HG02759 (cell line): ENCODE data around the gene SMIM30.
"Not testable (repeated sequence)": the region's sequence is repeated elsewhere in the genome, so short reads cannot be mapped to it uniquely, and the experiment has no call there.

Source experiments
- ATAC-seq: cut with Tn5 transposase; IDR thresholded peaks from one replicate; pipeline ENCODE4 v1.9.1; 2021; ENCODE audit warnings: mild to moderate bottlenecking, moderate library complexity; ENCODE audit not compliant: unreplicated experiment

Gene SMIM30

GRCh38 chr7:113118074-113118959 is at the start of gene SMIM30:
Gene SMIM30, minus strand, starts transcription at chr7:113118554. Its CDS starts 976 bp downstream, at chr7:113117578.
- ATAC-seq = peak; percentile 99

- ATAC-seq = not testable (repeated sequence)
Observed at GRCh38 chr7:113166176-113166575, 47.8 kb upstream of the SMIM30 start.

GRCh38 chr7:113161050-113161449 is 42.7 kb upstream of the SMIM30 start:
- no peak for ATAC-seq

- peak; percentile 79 for ATAC-seq
Observed at GRCh38 chr7:113159746-113160339, 41.5 kb upstream of the SMIM30 start.

GRCh38 chr7:113158756-113159155 is 40.4 kb upstream of the SMIM30 start:
- ATAC-seq = no peak

- no peak for ATAC-seq
Observed at GRCh38 chr7:113154117-113154516, 35.8 kb upstream of the SMIM30 start.

GRCh38 chr7:113144817-113145216 is 26.5 kb upstream of the SMIM30 start:
- no peak for ATAC-seq

GRCh38 chr7:113143486-113144257 is 25.3 kb upstream of the SMIM30 start:
- ATAC-seq = peak; percentile 64

- peak; percentile 74 for ATAC-seq
Observed at GRCh38 chr7:113142385-113143119, 24.2 kb upstream of the SMIM30 start.

GRCh38 chr7:113141803-113142202 is 23.4 kb upstream of the SMIM30 start:
- ATAC-seq = no peak

- no peak for ATAC-seq
Observed at GRCh38 chr7:113140956-113141355, 22.6 kb upstream of the SMIM30 start.

GRCh38 chr7:113137241-113137640 is 18.9 kb upstream of the SMIM30 start:
- no peak for ATAC-seq

- ATAC-seq = no peak
Observed at GRCh38 chr7:113134025-113134424, 15.7 kb upstream of the SMIM30 start.

GRCh38 chr7:113131367-113131766 is 13.0 kb upstream of the SMIM30 start:
- ATAC-seq = no peak

GRCh38 chr7:113128031-113128430 is 9.7 kb upstream of the SMIM30 start:
- ATAC-seq = no peak

- ATAC-seq = no peak
Observed at GRCh38 chr7:113125728-113126127, 7.4 kb upstream of the SMIM30 start.

GRCh38 chr7:113122744-113123143 is 4.4 kb upstream of the SMIM30 start:
- ATAC-seq = no peak

GRCh38 chr7:113120647-113121046 is 2.3 kb upstream of the SMIM30 start:
- no peak for ATAC-seq

GRCh38 chr7:113119429-113119828 is 1.1 kb upstream of the SMIM30 start:
- ATAC-seq = no peak

- ATAC-seq = not testable (repeated sequence)
Observed at GRCh38 chr7:113117374-113117774, 980 bp downstream of the SMIM30 start.

- peak; percentile 27 for ATAC-seq
Observed at GRCh38 chr7:113113912-113114311, 4.4 kb downstream of the SMIM30 start.
